ENCODE measurements around the gene ACSL4. TPM values are rescaled to one million over a fixed set of nuclear protein-coding genes. Genes with fewer than 3 reads are reported as not detected.
A peak's percentile ranks its signal among the peaks of the same experiment; 100 is the strongest.
"Not testable (repeated sequence)": the region's sequence is repeated elsewhere in the genome, so short reads cannot be mapped to it uniquely, and the experiment has no call there.

ACSL4 gene
- total and polyA plus RNA-seq, 7 experiments from 2014 or later, result 6.6 to 43.9 (median 20.9) TPM

DNA sequence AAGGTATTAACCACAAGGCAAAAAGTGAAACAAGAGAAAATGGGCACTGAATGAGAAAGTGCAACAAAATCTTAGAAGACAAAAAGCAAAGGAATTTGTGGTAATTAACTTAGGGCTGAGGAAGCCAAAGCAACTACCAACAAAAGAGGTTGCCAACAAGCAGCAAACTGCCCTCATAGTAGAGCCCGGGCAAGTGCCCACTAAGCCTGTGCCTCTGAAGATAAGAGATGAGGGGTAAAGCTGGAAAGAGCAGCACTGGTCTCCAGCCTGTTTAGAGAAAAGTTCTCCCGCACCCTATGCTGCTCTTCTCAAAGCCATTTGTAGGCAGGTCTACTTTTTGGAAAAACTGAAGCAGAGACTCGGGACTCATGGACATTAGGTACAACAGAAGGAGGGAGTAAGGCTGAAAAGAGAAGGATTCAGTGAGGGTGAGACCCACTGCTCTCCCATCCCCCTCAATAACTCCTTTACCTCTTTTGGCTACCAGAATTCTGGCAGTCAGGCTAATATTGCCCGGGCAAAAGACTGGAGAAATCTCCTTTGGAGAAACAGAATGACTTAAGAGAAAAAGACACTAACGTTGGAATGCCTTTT is 78.4 kb downstream of the ACSL4 start:
- H3K4me1 Mint-ChIP-seq, result peaks cover 0 to 7% (median 0%) of the 10 kb centered on the region in 7 donors
- H3K36me3 ChIP-seq (ENCODE audit: control insufficient read depth in 2 of 3, insufficient read depth in 3 of 3, low read length in 3 of 3), result peaks cover 0 to 15% (median 7%) of the 10 kb centered on the region in 3 experiments
- no peak overlapping the region for H3K4me3 ChIP-seq (ENCODE audit: low read length)
- intact Hi-C loops (cut with micrococcal nuclease), result no loop called here
- peaks cover 17 to 44% (median 39%) of the 10 kb centered on the region in 5 donors for H3K36me3 Mint-ChIP-seq
- ChIA-PET CTCF (no interaction called here), POLR2A (no interaction called here)
- H3K27ac Mint-ChIP-seq, result peak overlapping the region in 1 of 9 donors; percentile 18
- no peaks in the 10 kb centered on the region for H3K4me1 ChIP-seq (ENCODE audit: control insufficient read depth in 2 of 2, insufficient read depth in 2 of 2, low read length in 2 of 2)
- H3K9me3 ChIP-seq (ENCODE audit: control insufficient read depth in 2 of 3, low read length in 3 of 3), result no peaks in the 10 kb centered on the region
- ATAC-seq (no peak), DNase-seq (no peak)
- H3K9me3 Mint-ChIP-seq, result peaks cover 0 to 11% (median 8%) of the 10 kb centered on the region in 11 donors
- H3K4me3 Mint-ChIP-seq, result no peak overlapping the region
- no peak overlapping the region for H3K27ac ChIP-seq (ENCODE audit: low read depth, low read length)
- no peaks in the 10 kb centered on the region for H3K27me3 ChIP-seq (ENCODE audit: control insufficient read depth in 2 of 2, insufficient read depth in 2 of 2, low read length in 2 of 2)
- no peaks in the 10 kb centered on the region for H3K27me3 Mint-ChIP-seq

DNA sequence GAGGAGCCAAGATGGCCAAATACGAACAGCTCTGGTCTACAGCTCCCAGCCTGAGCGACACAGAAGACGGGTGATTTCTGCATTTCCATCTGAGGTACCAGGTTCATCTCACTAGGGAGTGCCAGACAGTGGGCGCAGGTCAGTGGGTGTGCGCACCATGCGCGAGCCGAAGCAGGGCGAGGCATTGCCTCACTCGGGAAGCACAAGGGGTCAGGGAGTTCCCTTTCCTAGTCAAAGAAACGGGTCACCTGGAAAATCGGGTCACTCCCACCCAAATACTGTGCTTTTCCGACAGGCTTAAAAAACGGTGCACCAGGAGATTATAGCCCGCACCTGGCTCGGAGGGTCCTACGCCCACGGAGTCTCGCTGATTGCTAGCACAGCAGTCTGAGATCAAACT is 88.4 kb downstream of the ACSL4 start:
- H3K4me1 Mint-ChIP-seq; H3K4me1 ChIP-seq (ENCODE audit: control insufficient read depth in 2 of 2, insufficient read depth in 2 of 2, low read length in 2 of 2); H3K27ac Mint-ChIP-seq; H3K27ac ChIP-seq (ENCODE audit: low read depth, low read length); H3K27me3 ChIP-seq (ENCODE audit: control insufficient read depth in 2 of 2, insufficient read depth in 2 of 2, low read length in 2 of 2); H3K4me3 Mint-ChIP-seq; H3K9me3 ChIP-seq (ENCODE audit: control insufficient read depth in 2 of 3, low read length in 3 of 3); POLR2A ChIA-PET; H3K27me3 Mint-ChIP-seq; H3K9me3 Mint-ChIP-seq; CTCF ChIA-PET; H3K4me3 ChIP-seq (ENCODE audit: low read length); ATAC-seq; H3K36me3 ChIP-seq (ENCODE audit: control insufficient read depth in 2 of 3, insufficient read depth in 3 of 3, low read length in 3 of 3); intact Hi-C loops (cut with micrococcal nuclease); DNase-seq: not testable (repeated sequence)
- H3K36me3 Mint-ChIP-seq, result peaks cover 0 to 19% (median 0%) of the 10 kb centered on the region in 5 donors

DNA sequence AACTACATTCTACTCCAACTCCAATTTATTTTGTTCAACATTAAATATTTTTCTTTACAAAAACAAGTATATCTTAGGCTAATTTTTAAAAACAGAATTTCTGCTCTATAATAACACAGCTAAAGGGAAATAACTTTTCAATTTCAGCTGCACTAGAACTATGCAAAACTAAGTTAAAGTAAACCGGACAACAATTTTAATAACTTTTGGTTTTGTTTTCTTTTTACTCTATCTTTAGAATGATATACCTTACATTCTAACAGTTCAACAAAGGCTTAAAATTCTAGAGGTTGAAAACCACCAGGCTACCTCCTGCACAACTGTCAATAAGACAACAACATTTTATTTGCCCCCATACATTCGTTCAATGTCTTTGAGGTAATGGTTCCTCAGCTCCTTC is 89.4 kb downstream of the ACSL4 start:
- ChIA-PET CTCF (no interaction called here), POLR2A (no interaction called here)
- no peak overlapping the region for H3K4me3 ChIP-seq (ENCODE audit: low read length)
- no peaks in the 10 kb centered on the region for H3K27me3 ChIP-seq (ENCODE audit: control insufficient read depth in 2 of 2, insufficient read depth in 2 of 2, low read length in 2 of 2)
- H3K4me1 Mint-ChIP-seq, result peaks cover 0 to 13% (median 6%) of the 10 kb centered on the region in 7 donors
- H3K27ac ChIP-seq (ENCODE audit: low read depth, low read length), result no peak overlapping the region
- H3K36me3 ChIP-seq (ENCODE audit: control insufficient read depth in 2 of 3, insufficient read depth in 3 of 3, low read length in 3 of 3), result no peaks in the 10 kb centered on the region
- H3K27ac Mint-ChIP-seq, result no peak overlapping the region
- H3K4me1 ChIP-seq (ENCODE audit: control insufficient read depth in 2 of 2, insufficient read depth in 2 of 2, low read length in 2 of 2), result no peaks in the 10 kb centered on the region
- H3K4me3 Mint-ChIP-seq, result no peak overlapping the region
- ATAC-seq (no peak), DNase-seq (no peak)
- no peaks in the 10 kb centered on the region for H3K27me3 Mint-ChIP-seq
- H3K9me3 Mint-ChIP-seq, result peaks cover 0 to 2% (median 0%) of the 10 kb centered on the region in 11 donors
- H3K36me3 Mint-ChIP-seq, result peaks cover 2 to 22% (median 5%) of the 10 kb centered on the region in 5 donors
- intact Hi-C loops (cut with micrococcal nuclease), result no loop called here
- H3K9me3 ChIP-seq (ENCODE audit: control insufficient read depth in 2 of 3, low read length in 3 of 3), result no peaks in the 10 kb centered on the region

DNA sequence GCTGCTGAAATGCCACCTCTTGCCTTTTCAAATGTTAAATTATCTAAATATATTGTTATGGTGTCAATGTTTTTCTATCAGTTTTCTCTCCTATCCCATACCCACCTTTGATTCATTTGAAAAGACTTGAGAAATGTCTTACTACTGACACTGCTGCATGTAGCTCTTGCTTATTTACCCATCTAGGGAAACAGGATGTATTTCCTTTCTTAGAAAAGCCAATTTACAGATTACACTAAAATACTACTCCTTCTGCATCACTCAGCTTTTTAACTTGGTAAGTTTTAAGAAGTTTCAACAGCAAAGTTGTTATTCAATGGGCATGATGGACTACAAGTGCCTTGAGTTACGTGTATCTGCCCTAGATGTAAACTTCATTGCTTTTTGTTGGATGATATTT is 94.9 kb downstream of the ACSL4 start:
- Histone ChIP-seq H3K27ac (ENCODE audit: low read depth, low read length) (no peak overlapping the region), H3K9me3 (ENCODE audit: control insufficient read depth in 2 of 3, low read length in 3 of 3) (no peaks in the 10 kb centered on the region), H3K4me1 (ENCODE audit: control insufficient read depth in 2 of 2, insufficient read depth in 2 of 2, low read length in 2 of 2) (no peaks in the 10 kb centered on the region), H3K4me3 (ENCODE audit: low read length) (no peak overlapping the region), H3K27me3 (ENCODE audit: control insufficient read depth in 2 of 2, insufficient read depth in 2 of 2, low read length in 2 of 2) (no peaks in the 10 kb centered on the region), H3K36me3 (ENCODE audit: control insufficient read depth in 2 of 3, insufficient read depth in 3 of 3, low read length in 3 of 3) (no peaks in the 10 kb centered on the region)
- Mint-ChIP-seq H3K9me3 (peaks cover 0 to 5% (median 0%) of the 10 kb centered on the region in 11 donors), H3K4me1 (peaks cover 0 to 26% (median 5%) of the 10 kb centered on the region in 7 donors), H3K4me3 (peak overlapping the region in 1 of 10 donors; percentile 31), H3K27me3 (no peaks in the 10 kb centered on the region), H3K27ac (peak overlapping the region in 1 of 9 donors; percentile 58), H3K36me3 (peaks cover 5 to 19% (median 9%) of the 10 kb centered on the region in 5 donors)
- intact Hi-C loops (cut with micrococcal nuclease), result loop anchor here in 1 of 2 donors (2.0 to 10.0 kb wide), 3 partner anchors 67 to 249 kb away; partner anchors contain the start of gene NXT2
- ChIA-PET POLR2A (no interaction called here), CTCF (no interaction called here)
- no peak for DNase-seq
- ATAC-seq, result no peak

DNA sequence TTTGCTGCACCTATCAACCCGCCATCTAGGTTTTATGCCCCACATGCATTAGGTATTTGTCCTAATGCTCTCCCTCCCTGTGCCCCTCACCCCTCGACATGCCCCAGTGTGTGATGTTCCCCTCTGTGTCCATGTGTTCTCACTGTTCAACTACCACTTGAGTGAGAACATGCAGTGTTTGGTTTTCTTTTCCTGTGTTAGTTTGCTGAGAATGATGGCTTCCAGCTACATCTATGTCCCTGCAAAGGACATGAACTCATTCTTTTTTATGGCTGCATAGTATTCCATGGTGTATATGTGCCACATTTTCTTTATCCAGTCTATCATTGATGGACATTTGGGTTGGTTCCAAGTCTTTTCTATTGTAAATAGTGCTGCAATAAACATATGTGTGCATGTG is 95.6 kb downstream of the ACSL4 start:
- H3K27me3 ChIP-seq (ENCODE audit: control insufficient read depth in 2 of 2, insufficient read depth in 2 of 2, low read length in 2 of 2); H3K9me3 Mint-ChIP-seq; DNase-seq; H3K9me3 ChIP-seq (ENCODE audit: control insufficient read depth in 2 of 3, low read length in 3 of 3); ATAC-seq; H3K27ac ChIP-seq (ENCODE audit: low read depth, low read length); CTCF ChIA-PET; H3K4me3 Mint-ChIP-seq; H3K27me3 Mint-ChIP-seq; H3K4me3 ChIP-seq (ENCODE audit: low read length); POLR2A ChIA-PET; H3K4me1 ChIP-seq (ENCODE audit: control insufficient read depth in 2 of 2, insufficient read depth in 2 of 2, low read length in 2 of 2); H3K27ac Mint-ChIP-seq; H3K36me3 ChIP-seq (ENCODE audit: control insufficient read depth in 2 of 3, insufficient read depth in 3 of 3, low read length in 3 of 3): not testable (repeated sequence)
- peaks cover 0 to 26% (median 5%) of the 10 kb centered on the region in 7 donors for H3K4me1 Mint-ChIP-seq
- H3K36me3 Mint-ChIP-seq, result peaks cover 5 to 19% (median 9%) of the 10 kb centered on the region in 5 donors
- intact Hi-C loops (cut with micrococcal nuclease), result loop anchor here in 1 of 2 donors (5.0 to 10.0 kb wide), 2 partner anchors 67 to 250 kb away; no protein-coding TSS in a partner anchor

DNA sequence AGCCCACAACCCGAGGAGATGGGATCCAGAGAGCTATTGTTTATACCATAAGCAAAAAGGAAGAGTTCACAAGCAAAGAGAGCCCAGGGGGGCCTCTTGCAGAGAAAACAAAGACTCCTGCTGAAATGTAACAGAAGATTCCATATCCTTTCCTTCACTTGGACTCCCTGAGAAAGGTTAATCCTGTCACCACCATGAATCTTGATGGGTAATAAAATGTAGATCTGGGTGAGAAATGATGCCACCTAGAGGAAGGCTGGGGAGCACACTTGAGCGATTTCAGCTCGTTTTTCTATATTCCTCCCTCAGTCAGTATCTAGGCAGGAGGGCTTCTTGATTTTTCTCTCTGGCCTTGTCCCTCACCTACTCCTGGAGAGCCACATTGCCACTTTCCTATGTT is 97.9 kb downstream of the ACSL4 start:
- no peaks in the 10 kb centered on the region for H3K27me3 ChIP-seq (ENCODE audit: control insufficient read depth in 2 of 2, insufficient read depth in 2 of 2, low read length in 2 of 2)
- peaks cover 0 to 26% (median 5%) of the 10 kb centered on the region in 7 donors for H3K4me1 Mint-ChIP-seq
- peaks cover 0 to 5% (median 0%) of the 10 kb centered on the region in 11 donors for H3K9me3 Mint-ChIP-seq
- intact Hi-C loops (cut with micrococcal nuclease), result loop anchor here (1.0 to 10.0 kb wide), 4 partner anchors 70 to 252 kb away; no protein-coding TSS in a partner anchor
- H3K4me1 ChIP-seq (ENCODE audit: control insufficient read depth in 2 of 2, insufficient read depth in 2 of 2, low read length in 2 of 2), result no peaks in the 10 kb centered on the region
- ChIA-PET CTCF (interaction anchor here (1.5 kb wide), 1 partner anchor 149 kb away, joined by 9 read pairs; no protein-coding TSS in a partner anchor), POLR2A (no interaction called here)
- H3K27ac Mint-ChIP-seq, result no peak overlapping the region
- H3K36me3 Mint-ChIP-seq, result peaks cover 5 to 16% (median 8%) of the 10 kb centered on the region in 5 donors
- no peak overlapping the region for H3K4me3 Mint-ChIP-seq
- ATAC-seq (no peak), DNase-seq (no peak)
- H3K36me3 ChIP-seq (ENCODE audit: control insufficient read depth in 2 of 3, insufficient read depth in 3 of 3, low read length in 3 of 3), result no peaks in the 10 kb centered on the region
- no peaks in the 10 kb centered on the region for H3K27me3 Mint-ChIP-seq
- no peaks in the 10 kb centered on the region for H3K9me3 ChIP-seq (ENCODE audit: control insufficient read depth in 2 of 3, low read length in 3 of 3)
- H3K27ac ChIP-seq (ENCODE audit: low read depth, low read length), result no peak overlapping the region
- H3K4me3 ChIP-seq (ENCODE audit: low read length), result no peak overlapping the region
